IPS-18c (cell line): ENCODE results near the gene TMEM150C.
"Not testable (repeated sequence)": the region's sequence is repeated elsewhere in the genome, so short reads cannot be mapped to it uniquely, and the experiment has no call there.

Experiments
- H3K4me3 ChIP-seq: 2 replicates; pipeline ENCODE4 v1.7.0; 2013; ENCODE audit warnings: low read depth, mild to moderate bottlenecking, low read length, moderate library complexity; ENCODE audit not compliant: insufficient read depth
- H3K9me3 ChIP-seq: one replicate; pipeline ENCODE4 v1.6.1; 2013; ENCODE audit warnings: mild to moderate bottlenecking, low read length, moderate library complexity; ENCODE audit not compliant: control insufficient read depth, insufficient read depth

TMEM150C gene

GRCh38 chr4:82583897-82584587 is 22.3 kb upstream of the TMEM150C start:
- no peaks in the 10 kb centered on the region for H3K9me3 ChIP-seq
- no peak overlapping the region for H3K4me3 ChIP-seq

GRCh38 chr4:82579932-82580331 is 18.1 kb upstream of the TMEM150C start:
- no peaks in the 10 kb centered on the region for H3K9me3 ChIP-seq
- H3K4me3 ChIP-seq, result no peak overlapping the region

- H3K9me3 ChIP-seq, result no peaks in the 10 kb centered on the region
- no peak overlapping the region for H3K4me3 ChIP-seq
Observed at GRCh38 chr4:82578935-82579334, 17.1 kb upstream of the TMEM150C start.

GRCh38 chr4:82577451-82577850 is 15.7 kb upstream of the TMEM150C start:
- Histone ChIP-seq H3K9me3 (no peaks in the 10 kb centered on the region), H3K4me3 (no peak overlapping the region)

- no peaks in the 10 kb centered on the region for H3K9me3 ChIP-seq
- no peak overlapping the region for H3K4me3 ChIP-seq
Observed at GRCh38 chr4:82569727-82570126, 7.9 kb upstream of the TMEM150C start.

- Histone ChIP-seq H3K9me3 (no peaks in the 10 kb centered on the region), H3K4me3 (no peak overlapping the region)
Observed at GRCh38 chr4:82569076-82569475, 7.3 kb upstream of the TMEM150C start.

GRCh38 chr4:82567444-82567843 is 5.7 kb upstream of the TMEM150C start:
- Histone ChIP-seq H3K4me3 (no peak overlapping the region), H3K9me3 (no peaks in the 10 kb centered on the region)

- no peak overlapping the region; the same call in 1 of the 2 replicates for H3K4me3 ChIP-seq
Observed at GRCh38 chr4:82562564-82562854, 721 bp upstream of the TMEM150C start.

GRCh38 chr4:82560853-82561785 is 669 bp downstream of the TMEM150C start:
- H3K4me3 ChIP-seq, result peak overlapping the region; percentile 58
- no peaks in the 10 kb centered on the region for H3K9me3 ChIP-seq

More at GRCh38 chr4:82562564-82562854, 721 bp upstream of the TMEM150C start:
- no peaks in the 10 kb centered on the region for H3K9me3 ChIP-seq

GRCh38 chr4:82559735-82560120 is 2.1 kb downstream of the TMEM150C start:
- Histone ChIP-seq H3K9me3 (no peaks in the 10 kb centered on the region), H3K4me3 (no peak overlapping the region)

GRCh38 chr4:82559090-82559734 is 2.6 kb downstream of the TMEM150C start:
- H3K4me3 ChIP-seq, H3K9me3 ChIP-seq: not testable (repeated sequence)

GRCh38 chr4:82555276-82555675 is 6.5 kb downstream of the TMEM150C start:
- Histone ChIP-seq H3K9me3 (no peaks in the 10 kb centered on the region), H3K4me3 (no peak overlapping the region)

GRCh38 chr4:82553020-82553419 is 8.8 kb downstream of the TMEM150C start:
- no peak overlapping the region for H3K4me3 ChIP-seq

GRCh38 chr4:82551734-82552133 is 10.1 kb downstream of the TMEM150C start:
- H3K9me3 ChIP-seq, result no peaks in the 10 kb centered on the region
- no peak overlapping the region for H3K4me3 ChIP-seq

More at GRCh38 chr4:82553020-82553419, 8.8 kb downstream of the TMEM150C start:
- H3K9me3 ChIP-seq, result no peaks in the 10 kb centered on the region

GRCh38 chr4:82547850-82548249 is 13.9 kb downstream of the TMEM150C start:
- H3K9me3 ChIP-seq, result not testable (repeated sequence)

GRCh38 chr4:82543131-82543530 is 18.7 kb downstream of the TMEM150C start:
- peaks cover 2% of the 10 kb centered on the region for H3K9me3 ChIP-seq

More at GRCh38 chr4:82547850-82548249, 13.9 kb downstream of the TMEM150C start:
- H3K4me3 ChIP-seq, result not testable (repeated sequence)

GRCh38 chr4:82542642-82543041 is 19.1 kb downstream of the TMEM150C start:
- H3K4me3 ChIP-seq, result no peak overlapping the region
- peaks cover 2% of the 10 kb centered on the region for H3K9me3 ChIP-seq

More at GRCh38 chr4:82543131-82543530, 18.7 kb downstream of the TMEM150C start:
- no peak overlapping the region for H3K4me3 ChIP-seq

- no peak overlapping the region for H3K4me3 ChIP-seq
Observed at GRCh38 chr4:82529322-82529721, 32.5 kb downstream of the TMEM150C start.

More at GRCh38 chr4:82529322-82529721, 32.5 kb downstream of the TMEM150C start:
- H3K9me3 ChIP-seq, result no peaks in the 10 kb centered on the region
